ENCODE measurements around the gene SHISAL1.

Gene SHISAL1

DNA sequence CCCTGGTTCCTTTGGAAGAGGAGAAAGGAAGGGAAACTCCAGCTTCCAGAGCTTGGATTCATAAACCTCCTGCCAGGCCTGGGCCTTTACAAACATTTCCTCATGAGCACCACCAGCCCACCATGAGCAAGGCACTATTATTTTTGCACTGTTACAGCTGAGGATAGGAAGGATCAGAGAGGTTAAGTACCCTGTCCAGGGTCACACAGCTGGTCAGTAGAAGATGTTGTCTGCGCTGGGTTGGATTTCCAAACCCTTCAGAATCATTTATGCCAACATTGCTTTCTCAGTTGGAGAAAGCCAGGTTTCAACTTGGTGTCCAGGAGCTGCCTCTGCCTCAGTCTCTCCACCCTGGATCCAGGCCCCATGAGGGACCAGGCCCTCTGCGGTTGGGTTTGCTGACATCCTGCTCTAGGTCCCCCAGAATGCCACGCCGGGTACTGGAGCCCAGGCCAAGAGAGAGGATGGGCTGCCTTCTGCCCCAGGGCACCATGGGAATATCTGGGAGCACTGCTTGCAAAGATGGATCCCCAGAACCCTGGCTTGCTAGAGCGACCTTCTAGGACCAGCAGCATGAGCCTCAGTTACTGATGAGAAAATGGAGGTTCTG lies 29.7 kb upstream of the SHISAL1 start:
- no peak for DNase-seq (ENCODE audit: low read depth in 2 of 2)

DNA sequence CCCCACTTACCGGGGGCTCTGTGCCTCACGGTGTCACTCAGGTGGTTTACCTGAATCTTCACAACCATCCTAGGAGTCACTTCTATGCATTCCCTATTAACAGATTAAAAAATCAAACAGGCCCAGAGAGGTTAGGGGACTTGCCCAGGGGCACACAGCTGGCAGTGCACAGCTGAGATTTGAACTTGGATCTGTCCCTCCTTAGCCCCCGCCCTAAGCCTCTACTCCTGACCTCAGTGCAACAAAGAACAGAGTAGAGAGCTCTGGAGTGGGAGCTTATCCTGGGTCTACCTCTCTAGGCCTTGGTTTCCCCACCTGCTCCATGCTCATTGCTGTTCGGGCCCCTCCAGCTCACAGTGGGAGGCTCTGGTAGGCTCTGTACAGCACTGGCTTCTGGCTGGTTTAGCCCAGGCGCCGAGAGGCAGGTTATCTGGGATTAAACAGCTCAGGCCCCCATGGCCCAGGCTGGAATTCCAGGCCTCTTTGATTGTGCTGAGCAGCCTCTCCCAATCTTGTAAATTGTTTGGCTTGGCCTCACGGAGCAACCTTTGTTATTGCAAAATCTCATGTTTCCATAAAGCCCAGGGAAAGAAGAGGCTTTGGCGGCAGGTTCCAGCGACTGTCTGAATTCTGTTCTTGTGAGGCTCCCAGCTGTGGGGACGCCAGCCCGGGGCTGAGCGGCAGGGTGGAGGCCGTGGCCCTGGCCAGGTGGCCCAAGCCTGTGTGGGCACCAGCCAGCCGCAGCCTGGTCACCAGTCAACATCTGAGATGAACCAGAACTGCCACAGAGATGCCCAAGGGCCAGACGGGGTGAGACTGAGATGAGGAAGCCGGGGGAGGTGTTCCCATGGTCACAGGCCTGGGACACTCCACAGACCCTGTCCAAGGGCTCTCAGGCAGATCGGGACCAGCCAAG lies 28.9 kb upstream of the SHISAL1 start:
- no peak for DNase-seq (ENCODE audit: low read depth in 2 of 2)

DNA sequence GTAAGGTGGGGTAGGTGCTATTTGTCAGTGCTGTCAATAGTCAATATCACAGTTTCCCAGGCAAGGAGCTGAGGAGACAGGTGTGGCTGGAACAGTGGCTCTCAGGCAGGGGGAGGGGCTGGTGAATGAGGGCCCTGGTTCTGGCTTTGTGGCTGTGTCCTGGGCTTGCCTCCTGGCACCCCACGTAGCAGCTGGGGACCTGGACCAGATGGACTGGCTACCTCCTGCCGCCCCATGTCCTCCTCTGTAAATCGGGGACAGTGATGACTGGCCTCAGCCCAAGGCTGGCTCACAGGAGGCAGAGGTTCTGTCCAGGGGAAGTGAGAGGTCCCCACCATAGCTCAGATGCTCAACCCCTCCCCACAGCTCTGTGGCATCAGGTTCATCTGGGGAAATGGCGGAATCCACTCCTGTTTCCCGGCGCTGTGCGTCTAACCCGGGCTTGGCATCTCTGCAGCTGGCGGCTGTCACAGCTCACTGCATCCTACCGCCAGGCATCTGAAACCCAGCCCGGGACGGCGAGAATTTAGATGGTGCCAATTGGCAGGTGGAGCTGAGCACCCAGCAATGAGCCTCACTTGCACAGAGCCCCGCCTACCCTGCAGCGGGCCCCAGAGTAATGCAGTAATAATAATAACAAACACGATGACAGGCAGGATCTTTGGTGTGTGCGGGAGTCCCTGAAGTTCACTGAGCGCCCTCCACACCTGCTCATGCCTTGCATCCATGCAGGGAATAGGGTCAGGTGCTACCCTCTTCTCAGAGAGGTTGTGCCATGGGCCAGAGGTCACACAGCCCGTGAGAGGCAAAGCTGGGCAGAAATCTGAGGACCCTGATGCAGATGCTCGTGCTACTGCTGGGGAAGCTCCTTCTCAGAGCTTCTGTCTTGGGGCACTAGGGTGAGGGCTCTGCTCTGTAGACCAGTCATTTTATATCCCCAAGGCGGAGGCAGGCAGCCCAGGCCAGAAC lies 27.8 kb upstream of the SHISAL1 start:
- no peak for DNase-seq (ENCODE audit: low read depth in 2 of 2)

DNA sequence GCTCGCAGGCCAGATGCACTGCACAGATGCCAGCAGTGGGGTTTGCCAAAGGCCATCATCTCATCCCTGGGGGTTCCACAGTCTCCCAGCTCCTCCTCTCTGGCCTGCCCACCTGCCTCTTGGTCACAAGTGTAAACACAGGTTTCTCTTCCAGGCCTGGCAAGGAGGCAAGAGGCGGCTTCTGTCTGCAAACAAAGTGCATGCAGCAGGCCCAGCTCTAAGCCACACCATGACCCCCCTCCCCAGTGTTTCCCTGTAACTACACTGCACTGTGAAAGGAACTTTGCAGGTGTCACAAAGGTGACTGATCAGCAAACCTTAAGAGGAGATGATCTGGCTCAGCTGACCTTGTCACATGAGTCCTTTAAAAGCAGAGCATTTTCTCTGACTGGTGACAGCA lies 26.2 kb upstream of the SHISAL1 start:
- no peak for DNase-seq (ENCODE audit: low read depth in 2 of 2)

- no peak for DNase-seq (ENCODE audit: low read depth in 2 of 2)
Observed at GRCh38 chr22:44338177-44338810, 25.5 kb upstream of the SHISAL1 start.

- DNase-seq (ENCODE audit: low read depth in 2 of 2), result no peak
Observed at GRCh38 chr22:44337678-44338004, 24.9 kb upstream of the SHISAL1 start.

- DNase-seq (ENCODE audit: low read depth in 2 of 2), result no peak
Observed at GRCh38 chr22:44336962-44337677, 24.4 kb upstream of the SHISAL1 start.

- DNase-seq (ENCODE audit: low read depth in 2 of 2), result no peak
Observed at GRCh38 chr22:44335903-44336803, 23.4 kb upstream of the SHISAL1 start.

- DNase-seq (ENCODE audit: low read depth in 2 of 2), result no peak
Observed at GRCh38 chr22:44335066-44335839, 22.5 kb upstream of the SHISAL1 start.

DNA sequence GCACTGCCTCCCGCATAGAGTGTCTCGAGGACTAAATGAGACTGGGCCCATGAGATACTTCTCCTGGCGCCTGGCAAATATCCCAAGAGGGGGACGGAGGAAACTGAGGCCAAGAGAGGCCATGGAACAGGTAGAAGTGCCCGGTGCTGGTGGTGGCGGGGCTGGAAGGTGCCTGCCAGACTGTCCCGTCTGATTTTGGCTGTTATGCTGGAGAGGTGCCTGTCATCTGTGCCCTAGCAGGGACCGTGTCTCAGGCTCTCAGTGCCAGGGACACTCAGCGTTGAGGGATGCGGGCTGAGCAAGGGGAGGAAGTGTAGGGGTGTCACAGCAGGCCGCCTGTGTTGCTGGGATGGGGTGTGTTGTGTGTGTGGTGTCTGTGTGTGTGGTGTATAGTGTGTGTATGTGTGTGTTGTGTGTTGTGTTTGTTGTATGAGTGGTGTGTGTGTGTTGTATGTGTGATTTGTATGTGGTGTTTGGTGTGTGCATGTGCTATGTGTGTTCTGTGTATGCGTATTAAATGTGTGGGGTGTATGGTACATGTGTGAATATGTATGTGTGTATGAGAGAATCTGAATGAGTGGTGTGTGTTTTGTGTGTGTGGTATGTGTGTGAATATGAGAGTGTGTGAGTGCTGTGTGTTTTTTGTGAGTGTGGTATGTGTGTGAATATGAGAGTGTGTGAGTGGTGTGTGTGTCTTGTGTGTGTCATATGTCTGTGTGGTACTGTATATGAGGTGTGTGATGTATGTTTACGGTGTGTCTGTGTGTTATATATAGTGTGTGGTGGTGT lies 21.3 kb upstream of the SHISAL1 start:
- DNase-seq (ENCODE audit: low read depth in 2 of 2), result no peak

DNA sequence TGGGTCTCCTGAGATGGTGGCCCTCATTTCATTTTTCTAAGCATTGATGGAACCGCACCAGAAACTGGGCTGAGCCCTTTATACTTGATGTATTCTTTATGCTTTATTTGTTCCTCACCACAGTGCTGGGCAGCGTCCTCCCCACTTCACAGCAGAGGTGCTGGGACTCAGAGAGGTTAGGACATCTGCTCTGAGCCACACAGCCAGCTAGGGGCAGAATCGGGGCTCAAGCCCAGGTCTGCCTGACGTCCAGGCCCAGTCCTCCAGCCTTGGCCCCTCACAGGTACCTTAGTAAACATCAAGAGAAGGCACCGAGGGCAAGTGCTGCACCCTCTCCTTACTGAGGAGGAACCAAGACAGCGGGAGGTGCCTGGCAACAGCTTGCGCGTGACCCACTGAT lies 20.2 kb upstream of the SHISAL1 start:
- no peak for DNase-seq (ENCODE audit: low read depth in 2 of 2)

GRCh38 chr22:44331881-44332714 lies 19.3 kb upstream of the SHISAL1 start:
- DNase-seq (ENCODE audit: low read depth in 2 of 2), result no peak

- DNase-seq (ENCODE audit: low read depth in 2 of 2), result no peak
Observed at GRCh38 chr22:44330744-44331660, 18.3 kb upstream of the SHISAL1 start.

DNA sequence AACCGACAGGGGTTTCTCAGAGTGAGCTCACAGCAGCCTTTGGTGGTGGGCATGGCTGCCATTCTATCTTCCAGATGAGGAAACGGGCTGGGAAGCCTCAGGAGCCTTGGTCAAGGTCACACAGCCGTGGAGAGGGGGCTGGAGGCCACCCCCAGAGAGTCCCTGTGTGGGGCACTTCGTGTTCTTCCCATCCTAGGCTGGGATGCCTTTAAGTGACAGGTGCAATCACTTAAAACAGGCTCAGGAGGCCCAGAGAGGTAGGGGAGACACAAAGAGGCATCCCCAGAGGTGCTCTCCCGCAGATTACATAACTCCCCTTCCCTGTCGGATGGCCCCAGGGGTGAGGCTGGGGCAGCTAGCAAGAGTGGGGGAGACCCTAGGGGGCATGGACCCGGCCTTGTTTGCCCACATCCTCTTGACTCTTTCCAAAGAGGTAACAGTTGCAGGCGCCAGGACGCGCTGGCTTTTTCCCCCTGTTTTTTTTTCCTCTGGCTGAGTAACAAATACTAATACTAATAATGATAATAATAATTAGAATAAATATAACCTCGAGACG lies 17.5 kb upstream of the SHISAL1 start:
- no peak for DNase-seq (ENCODE audit: low read depth in 2 of 2)

DNA sequence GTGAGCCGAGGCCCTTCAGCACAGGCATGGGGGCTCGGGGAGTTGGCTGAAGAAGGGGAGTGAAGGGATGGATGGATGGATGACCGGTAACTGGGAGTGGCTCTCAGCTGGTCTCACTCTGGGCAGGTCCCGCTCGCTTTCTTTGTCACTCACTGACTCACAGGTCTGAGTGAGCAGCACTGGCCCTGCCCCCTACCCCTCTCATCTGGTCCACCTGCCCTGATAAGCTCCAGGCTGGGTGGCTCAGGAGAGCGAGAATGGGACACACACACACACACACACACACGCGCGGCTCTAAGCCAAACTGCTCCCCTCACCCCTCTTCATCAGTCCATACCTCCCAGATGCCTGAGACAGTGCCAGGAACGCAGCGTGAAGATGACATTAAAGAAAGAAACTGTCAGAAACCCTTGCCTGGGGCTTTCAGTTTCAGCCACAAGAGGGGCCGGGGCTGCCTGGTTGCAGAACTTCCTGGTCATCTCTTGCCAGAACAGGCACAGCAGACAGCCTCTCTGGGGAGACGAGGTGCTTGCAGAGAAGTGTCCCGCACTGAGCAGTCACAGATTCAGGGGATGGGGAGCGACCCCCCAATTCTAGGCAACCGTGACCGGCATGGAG lies 16.5 kb upstream of the SHISAL1 start:
- peak in 1 of 2 donors; percentile 7 for DNase-seq (ENCODE audit: low read depth in 2 of 2)

DNA sequence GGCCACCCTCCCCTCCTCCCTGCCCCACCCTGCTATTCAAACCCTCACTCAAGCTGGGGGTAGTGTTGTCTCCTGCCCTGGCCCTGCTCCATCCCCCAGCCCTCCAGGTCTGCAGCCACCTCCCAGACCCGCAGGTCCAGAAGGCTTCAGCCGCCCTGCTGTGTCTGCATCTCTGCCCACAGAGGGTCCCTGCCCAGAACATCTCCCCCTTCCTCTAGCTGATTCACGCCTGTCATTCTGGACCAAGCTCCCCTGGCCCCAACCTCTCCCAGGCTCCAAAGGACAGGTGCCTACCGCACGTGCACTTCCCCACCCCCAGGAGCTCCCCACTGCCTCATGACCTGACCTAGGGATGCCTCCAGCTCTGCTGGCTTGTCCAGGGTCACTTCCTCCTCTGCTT lies 16.0 kb upstream of the SHISAL1 start:
- DNase-seq (ENCODE audit: low read depth in 2 of 2), result no peak

Measured in activated CD4-positive, alpha-beta T cell treated with anti-CD3 and anti-CD28 coated beads for 24 hours (primary cell).